H1 (cell line): Measurements from ENCODE around the gene AHR. TPM values are rescaled to one million over a fixed set of nuclear protein-coding genes. Genes with fewer than 3 reads are reported as not detected.

ENCODE experiments used
- CTCF ChIA-PET: fragments of 300-600 bp; sonication (Branson Sonifier 250); formaldehyde crosslinking; loops from one replicate; lab custom pipeline; 2021; ENCODE audit not compliant: partially characterized antibody; lab: Charles Lee
- POLR2A ChIA-PET: fragments of 300-600 bp; sonication (Branson Sonifier 250); formaldehyde crosslinking; loops from one replicate; lab custom pipeline; 2021; ENCODE audit warnings: inconsistent platforms; ENCODE audit not compliant: partially characterized antibody; lab: Charles Lee
- DNase-seq, 2 experiments: peaks; one replicate each; pipeline versions ENCODE4 v3.0.0 to v3.0.0-alpha.2; 2010 to 2022; ENCODE audit warnings: low spot score in 2 of 2, low read depth in 1 of 2, mixed read lengths in 1 of 2
- FAIRE-seq: peaks from 2 replicates; lab custom pipeline; 2011; peaks lifted over from hg19 to GRCh38; lab: Jason Lieb, UNC
- H2AFZ ChIP-seq: 2 replicates; pipeline ENCODE4 v1.8.1; 2012; ENCODE audit warnings: low read length, inconsistent platforms
- H2AK5ac ChIP-seq: 2 replicates; pipeline ENCODE4 v1.6.1; 2013; ENCODE audit warnings: low read depth, low read length
- H2BK120ac ChIP-seq: replicated peaks from 2 replicates; pipeline ENCODE3; 2013; ENCODE audit warnings: low read depth, low read length, inconsistent platforms
- H2BK12ac ChIP-seq: 2 replicates; pipeline ENCODE4 v1.6.1; 2013; ENCODE audit warnings: low read depth, low read length
- H2BK15ac ChIP-seq: 2 replicates; pipeline ENCODE4 v1.6.1; 2013; ENCODE audit warnings: low read length
- H2BK20ac ChIP-seq: 2 replicates; pipeline ENCODE4 v1.6.1; 2013; ENCODE audit warnings: low read length
- H2BK5ac ChIP-seq: 2 replicates; pipeline ENCODE4 v1.6.1; 2013; ENCODE audit warnings: low read depth, low read length
- H3K14ac ChIP-seq: 2 replicates; pipeline ENCODE4 v1.6.1; 2013; ENCODE audit warnings: inconsistent platforms; ENCODE audit not compliant: insufficient read length
- H3K18ac ChIP-seq: 2 replicates; pipeline ENCODE4 v1.6.1; 2013; ENCODE audit warnings: low read length; ENCODE audit errors: extremely low read depth
- H3K23ac ChIP-seq: 2 replicates; pipeline ENCODE4 v1.6.1; 2013; ENCODE audit warnings: inconsistent platforms; ENCODE audit not compliant: insufficient read length
- H3K23me2 ChIP-seq: 2 replicates; pipeline ENCODE4 v1.6.1; 2013; ENCODE audit warnings: low read depth, low read length
- H3K27ac ChIP-seq: 2 replicates; pipeline ENCODE4 v1.6.1; 2011; ENCODE audit warnings: low read depth, low read length, inconsistent platforms
- H3K27me3 ChIP-seq, 4 experiments: replicated peaks in 1 of 4; 1 replicate in 1 of 4; 2 replicates in 3 of 4; pipeline versions ENCODE4 v1.6.1 to v1.8.1; 2011 to 2013; ENCODE audit warnings: low read length in 3 of 4, mild to moderate bottlenecking in 3 of 4, inconsistent platforms in 2 of 4, mixed read lengths in 2 of 4, moderate library complexity in 1 of 4; ENCODE audit not compliant: control insufficient read depth in 3 of 4, insufficient read depth in 3 of 4; ENCODE audit errors: extremely low read depth in 1 of 4
- H3K36me3 ChIP-seq, 4 experiments: 2 replicates each; pipeline versions ENCODE4 v1.6.1 to v1.8.1; 2011 to 2013; ENCODE audit warnings: mild to moderate bottlenecking in 4 of 4, low read length in 3 of 4, moderate library complexity in 2 of 4, control low read depth in 1 of 4, inconsistent platforms in 1 of 4; ENCODE audit not compliant: insufficient read depth in 4 of 4, control insufficient read depth in 2 of 4
- H3K4ac ChIP-seq: replicated peaks from 2 replicates; pipeline ENCODE3; 2013; ENCODE audit warnings: low read length, low read depth, mixed read lengths, inconsistent platforms; ENCODE audit not compliant: insufficient read length
- H3K4me1 ChIP-seq, 4 experiments: replicated peaks in 1 of 4; 1 replicate in 1 of 4; 2 replicates in 3 of 4; pipeline versions ENCODE4 v1.6.1 to v1.8.1; 2011 to 2013; ENCODE audit warnings: low read length in 3 of 4, inconsistent platforms in 2 of 4, mixed read lengths in 1 of 4; ENCODE audit not compliant: insufficient read depth in 4 of 4, control insufficient read depth in 3 of 4
- H3K4me2 ChIP-seq, 2 experiments: 2 replicates each; pipeline versions ENCODE4 v1.6.1 to v1.8.1; 2011 to 2013; ENCODE audit warnings: low read depth in 2 of 2, low read length in 2 of 2, control low read depth in 1 of 2, inconsistent platforms in 1 of 2, mild to moderate bottlenecking in 1 of 2; ENCODE audit not compliant: insufficient read depth in 1 of 2
- H3K4me3 ChIP-seq, 4 experiments: fragments of 200-600, 300-600 bp in 1 of 4; sonication (generic), shearing (Covaris generic), sonication (Bioruptor Twin) in 1 of 4; 2 replicates each; pipeline versions ENCODE4 v1.5.1 to v1.8.1; 2011 to 2016; ENCODE audit warnings: low read length in 4 of 4, low read depth in 3 of 4, control low read depth in 2 of 4, inconsistent platforms in 2 of 4, mild to moderate bottlenecking in 2 of 4, mixed read lengths in 1 of 4, moderate library complexity in 1 of 4; ENCODE audit not compliant: insufficient read depth in 2 of 4; ENCODE audit errors: extremely low read depth in 1 of 4
- H3K56ac ChIP-seq: replicated peaks from 2 replicates; pipeline ENCODE3; 2013; ENCODE audit warnings: low read depth, mild to moderate bottlenecking, mixed read lengths, low read length, inconsistent platforms; ENCODE audit not compliant: insufficient read length
- H3K79me1 ChIP-seq: 2 replicates; pipeline ENCODE4 v1.6.1; 2013; ENCODE audit warnings: low read depth, low read length, control low read depth
- H3K79me2 ChIP-seq, 2 experiments: 2 replicates each; pipeline versions ENCODE4 v1.6.1 to v1.8.1; 2012 to 2013; ENCODE audit warnings: low read length in 2 of 2, mild to moderate bottlenecking in 2 of 2, inconsistent platforms in 1 of 2; ENCODE audit not compliant: insufficient read depth in 2 of 2, control insufficient read depth in 1 of 2
- H3K9ac ChIP-seq, 4 experiments: replicated peaks in 1 of 4; 1 replicate in 1 of 4; 2 replicates in 3 of 4; pipeline versions ENCODE4 v1.6.1 to v1.8.1; 2011 to 2013; ENCODE audit warnings: low read depth in 3 of 4, low read length in 3 of 4, control low read depth in 2 of 4, mild to moderate bottlenecking in 2 of 4, moderate library complexity in 2 of 4, inconsistent platforms in 1 of 4; ENCODE audit errors: extremely low read depth in 1 of 4
- H3K9me3 ChIP-seq, 2 experiments: 2 replicates each; pipeline versions ENCODE4 v1.6.1 to v1.8.1; 2012 to 2013; ENCODE audit warnings: mild to moderate bottlenecking in 2 of 2, moderate library complexity in 2 of 2, control low read depth in 1 of 2, inconsistent platforms in 1 of 2, low read depth in 1 of 2, low read length in 1 of 2, mixed read lengths in 1 of 2; ENCODE audit not compliant: insufficient read depth in 2 of 2
- H4K20me1 ChIP-seq, 2 experiments: replicated peaks in 1 of 2; 2 replicates each; pipeline versions ENCODE3 to v1.8.1; 2011 to 2013; ENCODE audit warnings: inconsistent platforms in 2 of 2, low read length in 2 of 2, mild to moderate bottlenecking in 1 of 2; ENCODE audit not compliant: insufficient read depth in 2 of 2, control insufficient read depth in 1 of 2
- H4K5ac ChIP-seq: 2 replicates; pipeline ENCODE4 v1.6.1; 2013; ENCODE audit warnings: low read length, low read depth, mixed read lengths, inconsistent platforms; ENCODE audit not compliant: insufficient read length
- H4K8ac ChIP-seq: 2 replicates; pipeline ENCODE4 v1.8.0; 2013; ENCODE audit warnings: mild to moderate bottlenecking, moderate library complexity, low read length, inconsistent platforms; ENCODE audit not compliant: insufficient read depth; ENCODE audit errors: extremely low read depth
- H4K91ac ChIP-seq: replicated peaks from 2 replicates; pipeline ENCODE3; 2013; ENCODE audit warnings: low read length, mixed read lengths, inconsistent platforms; ENCODE audit not compliant: insufficient read length
- ASH2L ChIP-seq: fragments of 200-600, 300-600 bp; sonication (generic); IDR thresholded peaks from one replicate; pipeline ENCODE4 v1.7.1; 2017; ENCODE audit warnings: low read length
- CBX5 ChIP-seq: fragments of 300-800, 300-1000 bp; sonication (generic); IDR thresholded peaks from 2 replicates; pipeline ENCODE4 v1.7.1; 2016; ENCODE audit warnings: antibody characterized with exemption, low read length, low read depth
- CTBP2 ChIP-seq: IDR thresholded peaks from 2 replicates; pipeline ENCODE4 v1.7.0; 2011; ENCODE audit warnings: borderline replicate concordance, mild to moderate bottlenecking, moderate library complexity, mixed read lengths, low read length; ENCODE audit not compliant: insufficient read depth, insufficient read length
- EZH2 ChIP-seq: fragments of 200-600 bp; sonication (generic); IDR thresholded peaks from 2 replicates; pipeline ENCODE4 v1.7.1; 2012; ENCODE audit warnings: low read depth, mild to moderate bottlenecking, moderate library complexity, low read length, inconsistent platforms; ENCODE audit not compliant: severe bottlenecking
- SP4 ChIP-seq: IDR thresholded peaks from 2 replicates; pipeline ENCODE4 v1.6.1; 2012; ENCODE audit warnings: low read length, inconsistent platforms
- SUZ12 ChIP-seq: fragments of 200-600 bp; sonication (generic); IDR thresholded peaks from 2 replicates; pipeline ENCODE4 v1.6.1; 2012; ENCODE audit warnings: mild to moderate bottlenecking, inconsistent platforms, low read length, moderate library complexity, mixed read lengths
- ZNF274 ChIP-seq: IDR thresholded peaks from 2 replicates; pipeline ENCODE4 v1.7.0; 2012; ENCODE audit warnings: low read length, borderline replicate concordance; ENCODE audit errors: extremely low read depth
- WGBS, 2 experiments: shearing (Covaris generic) in 1 of 2; methylation state at CpG; one replicate each; pipeline versions ENCODE4 v1.1.6 to v1.1.7; 2013 to 2015; ENCODE audit warnings: low lambda C conversion rate in 2 of 2, mixed read lengths in 2 of 2, inconsistent platforms in 1 of 2, low coverage in 1 of 2, missing lambda C conversion rate in 1 of 2; ENCODE audit not compliant: insufficient replicate concordance in 2 of 2, insufficient coverage in 1 of 2, insufficient read length in 1 of 2; ENCODE audit errors: extremely low coverage in 1 of 2, missing lambda C conversion rate in 1 of 2; 5-methylcytosine and 5-hydroxymethylcytosine counted together
- polyA plus RNA-seq, 7 experiments: library from polyadenylated mRNA; depleted of rRNA in 3 of 7; stranded (reverse) in 5 of 7; unstranded in 2 of 7; fragments of >200 nt in 5 of 7; fragments of 200-250 nt in 2 of 7; gene quantifications; 1 replicate in 5 of 7; 2 replicates in 1 of 7; 4 replicates in 1 of 7; pipeline versions ENCODE4 v1.2.1 to v1.2.3, GENCODE V29; 2011 to 2013; ENCODE audit warnings: missing spikeins in 2 of 7, mixed read lengths in 2 of 7
- total RNA-seq: library from RNA; stranded (reverse); fragmentation: NEBNext Ultra II Directional; extraction: Animal tissue kit (Norgen Biotek cat#: 25700); gene quantifications from 2 replicates; pipeline ENCODE4 v1.2.1, GENCODE V29; 2021
- TF ChIP-seq, protein P1 (sequence below): IDR thresholded peaks from 2 replicates; pipeline ENCODE4 v1.6.1; 2011; ENCODE audit warnings: low read length, improper control_type of control experiment
- TF ChIP-seq, protein P2 (sequence below), 3 experiments: IDR thresholded peaks; 1 replicate in 2 of 3; 2 replicates in 1 of 3; pipeline versions ENCODE4 v1.5.1 to v1.6.1; 2011; ENCODE audit warnings: low read length in 3 of 3, mild to moderate bottlenecking in 3 of 3, inconsistent platforms in 2 of 3, low read depth in 1 of 3, moderate library complexity in 1 of 3; ENCODE audit not compliant: insufficient read depth in 1 of 3; ENCODE audit errors: control extremely low read depth in 1 of 3

The AHR gene
- total and polyA plus RNA-seq, 2 of the 8 experiments (the other 6 are each of a cell fraction or from before 2014, with no cell fraction given), result 1.4 to 9.7 TPM

DNA sequence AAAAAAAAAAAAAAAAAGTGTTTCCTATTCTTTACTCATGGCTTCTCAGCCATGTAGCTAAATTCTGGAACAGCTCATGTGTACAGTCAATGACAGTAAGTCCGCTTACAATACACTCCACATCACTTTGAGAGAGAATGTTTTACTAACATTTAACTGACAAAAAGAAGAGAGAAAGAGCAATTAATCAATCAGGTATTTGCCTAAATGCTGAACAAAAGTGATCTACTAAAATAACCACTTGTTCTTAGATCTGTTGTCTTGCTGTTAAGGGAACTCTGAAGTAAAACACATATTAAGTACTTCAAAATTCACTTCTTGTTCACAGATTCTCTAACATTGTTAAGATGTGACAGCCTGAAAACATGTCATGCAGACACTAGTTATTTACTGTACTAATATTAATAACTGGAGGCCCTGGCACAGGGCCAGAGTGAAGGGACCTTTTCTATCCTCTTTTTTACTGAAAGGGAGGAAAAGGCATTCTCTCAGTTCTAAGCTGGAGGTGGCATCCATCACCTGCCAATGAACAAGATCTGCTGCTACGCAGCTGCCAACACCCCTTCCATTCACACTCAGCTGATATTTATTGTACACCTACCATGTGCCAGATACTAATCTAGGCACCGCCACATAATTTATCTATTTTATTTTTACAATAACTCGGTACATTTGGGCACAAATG, 72.6 kb downstream of the AHR start:
- H3K56ac ChIP-seq, result no peak overlapping the region
- no peaks in the 10 kb centered on the region for H3K27me3 ChIP-seq
- H2AFZ ChIP-seq, result no peak overlapping the region
- no peak overlapping the region for H3K27ac ChIP-seq
- H3K79me1 ChIP-seq, result no peaks in the 10 kb centered on the region
- ChIA-PET POLR2A (no interaction called here), CTCF (no interaction called here)
- no peak overlapping the region for H3K4me3 ChIP-seq
- H3K23ac ChIP-seq, result no peak overlapping the region
- no peak overlapping the region for H3K4me2 ChIP-seq
- H2AK5ac ChIP-seq, result no peak overlapping the region
- no peaks in the 10 kb centered on the region for H3K36me3 ChIP-seq
- H3K4ac ChIP-seq, result no peak overlapping the region
- H3K9ac ChIP-seq, result no peak overlapping the region
- FAIRE-seq (no peak), DNase-seq (no peak)
- no peak overlapping the region for H3K14ac ChIP-seq
- H2BK120ac ChIP-seq, result no peak overlapping the region
- no peaks in the 10 kb centered on the region for H3K23me2 ChIP-seq
- H4K5ac ChIP-seq, result no peak overlapping the region
- no peak overlapping the region for H2BK20ac ChIP-seq
- no peaks in the 10 kb centered on the region for H3K9me3 ChIP-seq
- H3K79me2 ChIP-seq, result no peaks in the 10 kb centered on the region
- no peaks in the 10 kb centered on the region for H3K4me1 ChIP-seq
- H2BK12ac ChIP-seq, result no peak overlapping the region
- H4K91ac ChIP-seq, result no peak overlapping the region
- no peak overlapping the region for H2BK15ac ChIP-seq
- H4K8ac ChIP-seq, result no peak overlapping the region
- H2BK5ac ChIP-seq, result no peak overlapping the region
- no peak overlapping the region for H3K18ac ChIP-seq
- 94% methylated on average over 4 of the region's 4 CpGs; no CpG with 5 or more reads in 1 of the 2 experiments for WGBS, 2 experiments
- H4K20me1 ChIP-seq, result no peaks in the 10 kb centered on the region
- TF ChIP-seq SP4 (no peak), ASH2L (no peak), SUZ12 (no peak), ZNF274 (no peak), EZH2 (no peak), CTBP2 (no peak), CBX5 (no peak)
- TF ChIP-seq, protein P1, sequence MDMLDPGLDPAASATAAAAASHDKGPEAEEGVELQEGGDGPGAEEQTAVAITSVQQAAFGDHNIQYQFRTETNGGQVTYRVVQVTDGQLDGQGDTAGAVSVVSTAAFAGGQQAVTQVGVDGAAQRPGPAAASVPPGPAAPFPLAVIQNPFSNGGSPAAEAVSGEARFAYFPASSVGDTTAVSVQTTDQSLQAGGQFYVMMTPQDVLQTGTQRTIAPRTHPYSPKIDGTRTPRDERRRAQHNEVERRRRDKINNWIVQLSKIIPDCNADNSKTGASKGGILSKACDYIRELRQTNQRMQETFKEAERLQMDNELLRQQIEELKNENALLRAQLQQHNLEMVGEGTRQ, result no peak
- TF ChIP-seq, protein P2, sequence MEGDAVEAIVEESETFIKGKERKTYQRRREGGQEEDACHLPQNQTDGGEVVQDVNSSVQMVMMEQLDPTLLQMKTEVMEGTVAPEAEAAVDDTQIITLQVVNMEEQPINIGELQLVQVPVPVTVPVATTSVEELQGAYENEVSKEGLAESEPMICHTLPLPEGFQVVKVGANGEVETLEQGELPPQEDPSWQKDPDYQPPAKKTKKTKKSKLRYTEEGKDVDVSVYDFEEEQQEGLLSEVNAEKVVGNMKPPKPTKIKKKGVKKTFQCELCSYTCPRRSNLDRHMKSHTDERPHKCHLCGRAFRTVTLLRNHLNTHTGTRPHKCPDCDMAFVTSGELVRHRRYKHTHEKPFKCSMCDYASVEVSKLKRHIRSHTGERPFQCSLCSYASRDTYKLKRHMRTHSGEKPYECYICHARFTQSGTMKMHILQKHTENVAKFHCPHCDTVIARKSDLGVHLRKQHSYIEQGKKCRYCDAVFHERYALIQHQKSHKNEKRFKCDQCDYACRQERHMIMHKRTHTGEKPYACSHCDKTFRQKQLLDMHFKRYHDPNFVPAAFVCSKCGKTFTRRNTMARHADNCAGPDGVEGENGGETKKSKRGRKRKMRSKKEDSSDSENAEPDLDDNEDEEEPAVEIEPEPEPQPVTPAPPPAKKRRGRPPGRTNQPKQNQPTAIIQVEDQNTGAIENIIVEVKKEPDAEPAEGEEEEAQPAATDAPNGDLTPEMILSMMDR (IDR thresholded peaks at IDR 0.05; ENCODE audit: control extremely low read depth in 1 of 3, insufficient read depth in 1 of 3, low read depth in 1 of 3, low read length in 3 of 3), result no peak
